BE2C (cell line): ENCODE data around the gene OLFM4.

Experiments
- DNase-seq: peaks from one replicate; pipeline ENCODE4 v3.0.0-alpha.2; 2020
- H3K27me3 ChIP-seq: fragments of 250-450 bp; sonication (Bioruptor Pico); 2 replicates; pipeline ENCODE4 v1.5.1; 2020; ENCODE audit warnings: mild to moderate bottlenecking
- H3K36me3 ChIP-seq: fragments of 250-450 bp; sonication (Bioruptor Pico); 2 replicates; pipeline ENCODE4 v1.5.1; 2020; ENCODE audit warnings: mild to moderate bottlenecking
- H3K4me1 ChIP-seq: fragments of 250-450 bp; sonication (Bioruptor Pico); 2 replicates; pipeline ENCODE4 v1.5.1; 2020
- H3K4me3 ChIP-seq: 2 replicates; pipeline ENCODE4 v1.5.1; 2011; ENCODE audit warnings: low read depth, low read length
- H3K9me3 ChIP-seq: fragments of 250-450 bp; sonication (Bioruptor Pico); 2 replicates; pipeline ENCODE4 v1.5.1; 2020
- CTCF ChIP-seq: IDR thresholded peaks from 2 replicates; pipeline ENCODE4 v1.5.1; 2012; ENCODE audit warnings: mild to moderate bottlenecking, low read depth, low read length

Gene OLFM4

GRCh38 chr13:53068585-53069520 lies 40.2 kb downstream of the OLFM4 start:
- no peak for DNase-seq
- peaks cover 15% of the 10 kb centered on the region for H3K27me3 ChIP-seq
- H3K36me3 ChIP-seq, result no peaks in the 10 kb centered on the region

GRCh38 chr13:53069800-53070199 lies 41.2 kb downstream of the OLFM4 start:
- Histone ChIP-seq H3K4me3 (no peak overlapping the region), H3K36me3 (no peaks in the 10 kb centered on the region), H3K9me3 (no peaks in the 10 kb centered on the region), H3K27me3 (peaks cover 11% of the 10 kb centered on the region), H3K4me1 (peaks cover 1% of the 10 kb centered on the region)
- no peak for DNase-seq
- TF ChIP-seq CTCF, result no peak

More at GRCh38 chr13:53068585-53069520, 40.2 kb downstream of the OLFM4 start:
- Histone ChIP-seq H3K9me3 (no peaks in the 10 kb centered on the region), H3K4me3 (no peak overlapping the region), H3K4me1 (peaks cover 8% of the 10 kb centered on the region)
- TF ChIP-seq CTCF, result no peak

GRCh38 chr13:53073711-53074110 lies 45.1 kb downstream of the OLFM4 start:
- no peaks in the 10 kb centered on the region for H3K4me1 ChIP-seq
- H3K4me3 ChIP-seq, result no peak overlapping the region
- no peaks in the 10 kb centered on the region; the same call in 1 of the 2 replicates for H3K27me3 ChIP-seq
- no peak for DNase-seq
- TF ChIP-seq CTCF, result no peak
- H3K9me3 ChIP-seq, result no peaks in the 10 kb centered on the region
- H3K36me3 ChIP-seq, result no peaks in the 10 kb centered on the region

GRCh38 chr13:53074114-53074513 lies 45.5 kb downstream of the OLFM4 start:
- H3K27me3 ChIP-seq, result no peaks in the 10 kb centered on the region; the same call in 1 of the 2 replicates

GRCh38 chr13:53075356-53076041 lies 46.9 kb downstream of the OLFM4 start:
- no peak for DNase-seq
- Histone ChIP-seq H3K4me1 (no peaks in the 10 kb centered on the region), H3K9me3 (no peaks in the 10 kb centered on the region), H3K36me3 (no peaks in the 10 kb centered on the region), H3K4me3 (no peak overlapping the region), H3K27me3 (no peaks in the 10 kb centered on the region; the same call in 1 of the 2 replicates)
- no peak for TF ChIP-seq CTCF

More at GRCh38 chr13:53074114-53074513, 45.5 kb downstream of the OLFM4 start:
- H3K4me1 ChIP-seq, result no peaks in the 10 kb centered on the region
- no peaks in the 10 kb centered on the region for H3K36me3 ChIP-seq
- DNase-seq, result no peak
- H3K4me3 ChIP-seq, result no peak overlapping the region
- no peaks in the 10 kb centered on the region for H3K9me3 ChIP-seq
- TF ChIP-seq CTCF, result no peak
